Posterior vena cava (tissue), 2 donors: ENCODE measurements around the gene PYGL. TPM values are rescaled to one million over a fixed set of nuclear protein-coding genes. Genes with fewer than 3 reads are reported as not detected.

Source experiments
- DNase-seq: peaks from one replicate; pipeline ENCODE4 v3.0.0-alpha.2; 2020; ENCODE audit warnings: low spot score
- intact Hi-C, 2 donors: fragments of 100-400 bp; cut with DNase I; formaldehyde crosslinking; loops; one replicate each; pipeline versions ENCODE4 v1.14.1 to v1.14.2; 2022 to 2023
- long read RNA-seq, 2 donors: library from polyadenylated mRNA; unstranded; transcript quantifications; one replicate each; pipeline ENCODE4 v2.0.0, GENCODE V29; 2020 to 2021
- total RNA-seq, 2 donors: library from RNA; stranded (reverse); fragmentation: NEBNext Ultra II Directional; extraction: Animal tissue kit (Norgen Biotek cat#: 25700); gene quantifications; one replicate each; pipeline ENCODE4 v1.2.1, GENCODE V29; 2021
- donor health status: DM: yes; HTN: yes; CAD: no.
- donor health status: DM: yes; HTN: yes; CAD: no.

Gene PYGL
- total RNA-seq = 10 to 100 TPM; 45.5 to 52.0 TPM
- long read RNA-seq, donor 1, transcript PYGL-201 (20 exons, 3,048 nt) = major isoform, 6 of 9 reads
- long read RNA-seq, donor 1, partial matches to known transcripts = 3 of 9 reads
- long read RNA-seq, donor 1, other reads (novel, unspliced or antisense) = 0 of 9 reads
- long read RNA-seq, donor 2, transcript PYGL-201 (20 exons, 3,048 nt) = major isoform, 27 of 43 reads
- long read RNA-seq, donor 2, partial matches to known transcripts = 6 of 43 reads
- long read RNA-seq, donor 2, other reads (novel, unspliced or antisense) = 5 of 43 reads

DNA sequence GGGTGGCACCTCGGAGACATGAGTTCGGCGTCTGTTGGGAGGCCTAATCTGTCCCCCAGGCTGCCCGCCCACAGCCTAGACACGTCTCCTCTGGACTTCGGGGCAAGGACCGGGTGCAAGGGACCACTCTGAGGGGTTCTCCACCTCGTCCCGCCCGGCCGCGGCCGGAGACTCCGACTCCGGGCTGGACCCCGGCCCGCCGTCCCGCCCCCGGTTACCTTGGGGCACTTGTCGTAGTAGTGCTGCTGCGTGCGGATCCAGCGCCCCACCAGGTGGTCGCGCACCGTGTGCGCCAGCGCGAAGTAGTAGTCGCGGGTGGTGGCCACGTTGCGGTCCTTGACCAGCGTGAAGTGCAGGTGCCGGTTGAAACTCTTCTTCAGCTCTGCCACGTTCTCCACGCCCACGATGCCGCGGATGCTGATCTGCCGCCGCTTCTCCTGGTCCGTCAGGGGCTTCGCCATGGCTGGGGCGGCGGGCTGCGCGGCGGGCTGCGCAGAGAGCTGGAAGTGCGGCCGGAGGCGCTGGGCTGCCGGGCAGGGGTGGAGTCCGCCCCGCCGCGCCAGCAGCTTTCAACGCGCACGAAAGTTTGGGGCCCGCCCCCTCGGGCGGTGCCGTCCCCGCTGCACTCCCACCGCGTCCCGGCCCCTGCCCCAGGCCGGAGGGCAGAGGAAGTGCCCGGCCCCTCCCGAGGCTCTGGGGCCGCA, at the start of gene PYGL:
Gene PYGL (minus strand): TSS at position 541 of the 704 bp plus-strand sequence. CDS start 80 bp downstream, at position 461.
- DNase-seq = peak; percentile 95
- intact Hi-C loops = loop anchor here in 1 of 2 donors (10.0 kb wide), 1 partner anchor 291 kb away; no protein-coding TSS in a partner anchor

DNA sequence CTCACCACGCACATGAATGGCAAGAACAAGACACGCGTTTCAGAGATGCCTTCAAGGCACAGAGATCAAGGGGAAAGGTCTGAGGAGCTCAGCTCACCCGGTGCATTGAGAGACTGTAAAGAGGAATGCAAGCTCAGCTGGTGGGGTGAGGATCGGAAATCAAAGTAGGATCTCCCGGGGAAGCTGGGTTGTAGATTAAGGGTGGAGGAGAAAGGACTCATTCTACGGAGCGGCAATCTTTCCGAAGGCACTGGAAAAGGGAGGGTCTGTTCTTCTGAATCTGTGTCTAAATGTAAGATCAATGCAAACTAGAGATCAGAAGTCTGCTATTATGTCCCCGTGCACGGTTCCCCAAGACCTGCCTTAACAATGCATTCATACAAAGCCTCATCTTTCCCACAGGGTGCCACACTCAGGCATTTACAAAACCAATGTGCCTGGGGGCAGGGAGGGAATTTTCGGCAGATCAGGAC, 41.6 kb upstream of the PYGL start:
- intact Hi-C loops = no loop called here
- no peak for DNase-seq

DNA sequence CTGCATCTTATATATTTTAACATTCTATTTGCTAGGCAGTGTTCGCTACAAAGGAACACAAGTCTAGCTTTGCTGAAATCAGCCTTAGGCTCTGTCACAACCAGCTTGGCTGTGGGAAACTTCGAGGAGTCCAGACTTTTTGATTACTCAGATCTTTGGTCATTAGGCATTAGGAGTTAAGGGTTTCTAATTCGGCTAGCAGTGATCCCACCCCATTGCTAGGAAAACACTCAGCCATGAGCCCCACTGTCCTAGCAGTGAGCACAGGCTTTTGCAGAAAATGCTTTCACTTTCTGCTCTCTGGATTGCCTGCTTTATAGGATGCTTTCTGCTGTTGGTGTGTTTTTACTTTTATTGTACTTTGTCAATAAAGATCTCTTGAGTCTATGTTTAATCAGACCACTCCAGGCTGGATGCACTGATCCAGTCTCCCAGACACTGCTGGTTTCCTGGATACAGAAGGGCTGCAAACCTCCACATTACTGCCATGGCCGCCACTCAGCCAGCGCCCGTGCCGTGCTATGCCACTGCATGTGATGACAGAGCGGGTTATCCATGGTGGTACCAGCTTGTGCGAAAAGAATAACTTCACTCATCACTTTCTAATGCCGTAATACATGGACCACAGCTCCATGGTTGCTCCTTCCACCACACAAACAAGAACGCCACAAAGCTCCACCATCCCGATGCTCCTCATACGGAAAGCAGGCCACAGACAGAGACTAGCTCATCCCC, 41.0 kb upstream of the PYGL start:
- no peak for DNase-seq
- intact Hi-C loops = no loop called here

DNA sequence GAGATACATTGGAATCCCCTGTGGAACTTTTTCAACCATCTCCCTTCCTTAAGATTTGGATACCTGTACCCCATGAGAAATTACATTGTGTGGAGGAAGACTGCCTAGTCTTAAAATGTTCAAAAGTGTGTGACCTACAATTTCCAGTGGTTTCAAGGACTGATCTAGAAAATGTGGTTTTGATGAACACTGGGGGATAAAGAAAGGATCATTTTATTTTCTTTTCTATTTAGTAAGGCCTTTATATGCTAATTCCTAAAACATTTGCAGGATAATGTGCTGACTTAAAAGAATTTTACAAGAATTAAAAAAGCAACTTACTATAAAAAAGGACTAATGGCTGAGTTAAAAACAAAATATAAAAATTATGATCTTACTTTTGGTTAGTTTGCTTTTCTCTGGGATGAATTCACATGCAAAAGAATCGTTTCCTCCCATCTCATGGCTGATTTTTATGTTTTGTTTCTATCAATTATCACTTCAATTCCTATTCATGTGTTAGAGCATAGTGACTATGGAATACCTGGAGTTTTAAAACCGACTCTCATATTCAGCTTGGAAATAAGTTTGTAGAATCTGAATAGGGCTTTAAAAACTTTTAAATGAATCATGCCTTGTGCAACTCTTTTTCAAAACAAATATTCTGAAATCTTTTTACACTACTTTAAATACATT, 39.9 kb upstream of the PYGL start:
- intact Hi-C loops = no loop called here

DNA sequence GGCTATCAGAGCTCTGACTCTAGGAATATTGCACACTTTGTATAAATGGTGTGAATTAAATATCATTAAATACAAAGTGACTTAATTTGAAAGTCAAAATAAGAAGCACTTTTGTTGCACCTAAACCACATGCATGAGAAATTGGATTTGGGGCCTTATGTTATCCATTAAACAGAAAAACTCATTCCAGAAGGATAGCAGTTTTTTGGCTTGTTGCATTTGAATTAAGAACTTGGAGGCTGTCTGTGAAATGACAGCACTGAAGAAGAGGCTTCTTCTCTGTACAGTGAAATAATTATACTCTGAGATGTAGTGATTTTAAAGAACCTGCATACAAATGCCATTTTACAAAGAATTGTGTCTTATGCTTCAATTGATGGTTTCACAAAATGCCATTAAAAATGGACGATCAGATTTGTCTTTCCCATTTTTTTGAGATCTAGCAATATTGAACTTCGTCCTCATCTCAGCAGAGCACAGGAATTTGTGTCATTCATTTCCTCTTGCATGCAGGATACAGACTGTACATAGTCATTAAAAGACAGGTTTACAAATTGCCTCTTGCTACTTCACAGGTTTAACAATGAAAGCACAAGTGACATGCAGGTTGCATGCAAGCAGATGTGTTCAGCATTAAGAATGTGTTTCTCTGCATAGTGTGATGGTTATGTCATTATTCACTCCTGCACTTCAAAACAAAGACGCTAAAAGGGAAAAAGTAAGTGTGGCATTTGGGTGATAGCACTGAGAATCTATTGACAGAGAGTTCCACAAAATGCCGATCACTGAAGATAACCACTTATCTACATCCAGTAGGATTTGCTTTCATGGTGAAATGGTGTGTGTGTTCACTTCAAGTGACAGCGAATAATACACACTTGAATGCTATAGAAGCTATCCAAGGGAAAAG, 35.9 kb upstream of the PYGL start:
- DNase-seq = no peak
- intact Hi-C loops = no loop called here

More for the DNA sequence above, 39.9 kb upstream of the PYGL start:
- no peak for DNase-seq

DNA sequence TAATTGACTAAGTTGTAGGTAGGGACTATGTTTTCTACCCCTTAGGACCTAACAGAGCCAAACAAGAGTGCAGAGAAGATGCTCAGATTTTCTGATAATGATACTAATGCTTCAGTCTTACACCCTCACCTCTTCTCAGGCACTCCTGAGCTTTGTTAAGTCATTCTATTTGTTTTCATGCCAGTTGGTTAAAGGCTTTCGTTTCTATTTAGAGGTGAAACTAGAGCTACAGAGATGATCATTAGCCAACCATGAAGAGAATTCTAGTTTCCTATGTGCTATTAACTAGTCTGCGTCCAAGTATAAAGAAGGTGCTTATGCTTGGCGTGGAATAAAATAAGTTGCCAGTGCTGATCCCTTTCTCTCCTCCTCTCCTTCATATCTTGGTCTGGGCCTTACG, 34.6 kb upstream of the PYGL start:
- DNase-seq = no peak
- intact Hi-C loops = no loop called here

DNA sequence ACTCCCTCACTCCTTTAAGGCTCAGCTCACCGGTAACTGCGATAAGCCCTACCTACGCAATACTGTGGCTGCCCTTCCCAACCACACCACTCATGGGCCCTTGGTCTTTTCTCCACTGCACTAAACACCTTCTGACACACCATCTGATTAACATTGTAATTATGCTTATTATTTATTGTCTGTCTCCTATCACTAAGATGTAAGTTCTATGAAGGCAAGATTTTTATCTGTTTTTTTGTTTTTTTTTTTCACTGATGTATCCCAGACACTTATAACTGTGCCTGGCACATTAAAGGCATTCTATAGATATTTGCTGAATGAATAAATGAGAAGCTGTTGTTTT, 34.2 kb upstream of the PYGL start:
- DNase-seq = no peak
- intact Hi-C loops = no loop called here

DNA sequence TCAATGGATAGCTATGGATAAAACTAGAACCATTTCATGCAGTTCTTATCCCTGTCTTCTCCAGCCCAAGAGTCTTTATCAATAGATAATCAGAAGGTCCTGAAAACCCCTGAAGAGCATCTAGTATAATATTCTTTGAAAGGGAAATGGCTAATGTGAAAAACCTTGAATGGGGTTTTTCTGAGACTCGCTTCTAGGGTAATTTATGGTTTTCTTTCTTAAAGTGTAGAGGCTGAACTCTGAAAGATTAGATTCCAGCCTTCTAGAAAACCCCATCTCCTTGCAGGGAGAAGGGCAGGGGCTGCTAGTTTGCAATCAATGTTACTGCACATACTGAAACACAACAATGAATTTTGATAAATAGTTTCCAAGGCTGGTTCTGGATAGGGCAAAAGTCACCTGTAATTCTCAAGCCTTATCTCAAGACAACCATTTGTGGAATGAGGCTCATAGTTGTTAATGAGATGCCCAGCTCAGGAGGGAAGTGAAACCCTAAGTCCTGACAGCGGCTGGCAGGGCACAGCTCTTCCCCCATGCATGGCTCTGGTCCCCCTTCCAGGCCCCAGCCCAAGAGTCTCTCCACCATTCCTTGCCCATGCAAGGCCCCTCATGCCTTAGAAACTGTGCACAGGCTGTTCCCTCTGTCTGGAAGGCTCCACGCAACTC, 33.7 kb upstream of the PYGL start:
- intact Hi-C loops = no loop called here

DNA sequence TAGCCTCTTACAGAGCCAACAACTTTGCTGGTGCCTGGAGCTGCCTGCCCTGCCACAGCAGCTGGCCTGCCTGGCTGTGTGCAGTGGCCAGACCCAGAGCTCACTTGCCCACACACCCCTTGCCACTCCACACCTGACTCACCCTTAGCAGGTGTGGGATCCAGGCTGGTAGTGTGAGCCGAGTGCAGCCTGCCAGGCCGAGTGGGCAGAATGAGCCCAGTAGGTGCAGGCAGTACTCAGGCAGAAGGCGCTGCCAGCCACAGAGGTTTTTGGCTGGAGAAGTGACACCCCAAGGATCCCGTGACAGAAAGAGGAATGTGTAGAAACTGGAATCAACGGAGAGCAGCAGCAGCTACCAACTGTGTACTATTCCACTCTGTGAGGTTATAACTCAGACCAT, 29.8 kb upstream of the PYGL start:
- DNase-seq = no peak
- intact Hi-C loops = no loop called here

More for the DNA sequence above, 33.7 kb upstream of the PYGL start:
- DNase-seq = no peak

DNA sequence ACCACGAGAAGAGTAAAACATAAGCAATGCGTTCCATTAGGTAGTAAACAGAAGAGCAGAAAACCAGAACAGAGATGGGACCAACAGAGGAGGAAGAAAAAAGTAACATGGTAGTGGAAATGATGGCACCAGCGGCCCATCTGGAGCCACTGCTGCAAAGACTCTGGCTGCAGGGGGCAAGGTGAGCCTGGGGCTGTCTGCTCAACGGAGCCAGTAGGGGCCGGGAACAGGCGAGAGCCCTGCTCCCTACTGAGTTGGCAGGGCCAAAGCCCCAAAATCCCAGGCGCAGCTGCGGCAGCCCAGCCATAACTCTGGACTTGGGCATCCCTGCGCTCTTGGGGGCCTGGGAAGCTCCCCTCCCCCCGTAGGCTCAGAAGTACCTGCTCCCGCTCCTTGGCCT, 28.5 kb upstream of the PYGL start:
- intact Hi-C loops = no loop called here
- no peak for DNase-seq

DNA sequence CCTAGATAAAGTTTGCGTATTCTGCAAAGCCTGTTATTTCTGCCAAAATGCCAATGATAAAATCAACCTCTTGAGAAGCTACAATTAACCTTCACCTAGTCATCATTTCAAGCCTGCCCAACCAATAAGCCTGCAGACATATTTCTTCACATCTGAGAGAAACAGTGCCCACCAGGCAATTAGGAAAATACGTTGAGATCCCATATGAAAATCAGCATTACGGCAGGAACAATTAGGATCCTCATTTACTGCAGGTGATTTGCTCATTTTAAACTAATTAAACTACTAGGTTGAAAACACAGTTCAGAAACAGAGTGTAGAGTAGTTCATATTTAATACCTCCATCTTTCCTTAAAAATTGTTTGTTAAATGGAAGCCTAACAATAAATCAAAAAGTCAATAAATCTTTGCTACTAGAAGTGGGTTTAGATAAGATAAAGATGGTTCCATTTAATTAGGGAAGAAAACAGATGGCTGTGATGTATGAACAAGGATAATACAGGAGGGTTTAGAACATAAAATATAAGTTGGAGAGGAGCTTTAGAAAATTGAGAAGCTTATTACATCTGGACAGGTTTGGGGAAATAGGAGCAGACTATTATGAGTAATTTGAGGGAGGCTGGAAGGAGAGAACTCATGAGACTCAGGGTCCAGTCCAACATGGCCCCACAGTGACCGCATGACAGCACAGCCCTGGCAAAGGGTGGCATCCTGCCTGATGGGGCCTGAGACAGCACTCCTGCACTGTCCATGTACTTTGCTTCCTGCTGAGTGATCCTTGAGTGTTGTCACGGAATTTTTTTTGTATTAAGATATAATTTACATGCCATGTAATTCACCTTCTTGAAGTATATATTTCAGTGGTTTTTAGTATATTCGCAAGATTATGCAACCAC, 26.9 kb upstream of the PYGL start:
- intact Hi-C loops = no loop called here
- no peak for DNase-seq

DNA sequence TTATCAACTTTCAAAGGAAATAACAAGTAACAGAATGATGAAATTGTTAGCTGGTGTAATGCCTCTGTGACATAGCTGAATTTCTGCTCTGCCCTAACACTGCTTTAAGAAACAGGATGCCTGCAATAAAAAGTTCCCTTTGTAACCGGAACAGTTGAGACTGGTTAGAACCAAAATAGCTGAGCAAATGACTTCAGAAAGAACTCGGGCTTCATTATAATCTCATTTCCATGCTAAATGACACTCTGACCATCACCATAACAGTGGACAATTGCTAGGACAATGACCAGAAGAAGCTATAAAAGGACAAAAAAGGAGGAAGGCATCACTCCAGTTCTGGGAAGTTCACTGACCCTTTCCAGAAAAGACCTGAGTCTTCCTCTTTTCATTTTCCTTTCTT, 23.5 kb upstream of the PYGL start:
- no peak for DNase-seq
- intact Hi-C loops = no loop called here

DNA sequence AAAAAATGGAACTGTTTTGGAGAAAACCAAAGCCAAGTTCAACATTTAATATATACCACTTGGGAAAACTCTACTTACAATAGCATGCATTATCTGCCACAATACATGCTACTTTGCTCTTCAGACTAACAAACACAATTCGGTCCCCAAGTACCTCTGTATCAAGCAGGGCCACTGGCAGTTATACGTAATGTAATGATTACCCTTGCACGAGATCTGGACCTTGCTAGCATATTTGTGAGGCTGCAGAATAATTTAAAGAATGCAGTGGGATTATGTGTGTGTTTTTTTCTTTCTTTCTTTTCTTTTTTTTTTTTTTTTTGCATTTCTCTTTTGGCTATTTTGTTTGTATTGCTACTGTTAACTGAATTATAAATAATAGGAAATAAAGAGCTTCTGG, 22.8 kb upstream of the PYGL start:
- intact Hi-C loops = no loop called here
- DNase-seq = no peak

DNA sequence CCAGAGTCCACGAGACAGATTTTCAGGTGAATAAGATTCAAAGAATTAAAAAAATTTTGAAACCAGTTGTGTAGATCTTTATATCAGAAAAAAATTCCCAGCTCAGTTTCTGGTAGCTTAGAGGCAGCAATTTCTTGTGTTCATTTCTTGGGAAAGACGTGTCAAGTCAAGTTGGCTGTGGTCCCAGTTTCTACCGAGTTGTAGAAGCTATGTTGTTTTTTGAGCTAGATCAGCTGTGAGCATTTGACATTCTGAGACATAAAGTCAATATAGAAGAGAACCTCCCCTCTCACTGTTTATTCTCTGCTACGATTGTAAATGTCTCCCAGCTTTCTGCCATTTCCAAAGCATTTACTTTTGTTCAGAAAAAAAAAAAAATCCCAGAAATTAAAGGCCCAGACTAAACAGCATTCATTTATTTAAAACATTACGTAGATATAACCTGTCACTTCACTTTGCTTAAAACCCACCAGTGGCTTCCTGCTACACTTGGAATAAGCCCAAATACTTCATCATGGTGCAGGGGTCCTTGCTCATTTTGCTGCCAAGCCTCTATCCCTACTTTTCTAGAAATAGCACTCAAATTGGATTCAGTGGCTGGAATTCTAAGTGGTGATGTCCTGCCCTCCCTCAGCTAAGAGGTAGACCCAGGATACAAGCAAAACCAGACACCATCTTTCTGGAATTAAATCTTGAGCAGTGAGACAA, 20.6 kb upstream of the PYGL start:
- no peak for DNase-seq
- intact Hi-C loops = no loop called here

DNA sequence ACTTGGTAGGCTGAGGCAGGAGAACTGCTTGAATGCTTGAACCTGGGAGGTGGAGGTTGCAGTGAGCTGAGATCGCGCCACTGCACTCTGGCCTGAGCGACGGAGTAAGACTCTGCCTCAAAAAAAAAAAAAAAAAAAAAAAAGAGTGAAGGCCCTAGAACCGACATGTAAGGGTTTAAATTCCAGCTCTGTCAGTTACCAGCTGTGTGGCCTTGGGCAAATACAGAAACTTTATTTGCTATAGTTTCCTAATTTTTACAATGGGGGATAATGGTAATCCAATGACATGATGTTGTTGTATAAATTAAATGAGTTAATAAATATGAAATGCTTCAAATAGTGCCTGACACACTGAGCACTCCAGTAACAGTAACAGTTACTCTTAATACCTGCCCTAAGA, 19.6 kb upstream of the PYGL start:
- DNase-seq = no peak
- intact Hi-C loops = no loop called here

DNA sequence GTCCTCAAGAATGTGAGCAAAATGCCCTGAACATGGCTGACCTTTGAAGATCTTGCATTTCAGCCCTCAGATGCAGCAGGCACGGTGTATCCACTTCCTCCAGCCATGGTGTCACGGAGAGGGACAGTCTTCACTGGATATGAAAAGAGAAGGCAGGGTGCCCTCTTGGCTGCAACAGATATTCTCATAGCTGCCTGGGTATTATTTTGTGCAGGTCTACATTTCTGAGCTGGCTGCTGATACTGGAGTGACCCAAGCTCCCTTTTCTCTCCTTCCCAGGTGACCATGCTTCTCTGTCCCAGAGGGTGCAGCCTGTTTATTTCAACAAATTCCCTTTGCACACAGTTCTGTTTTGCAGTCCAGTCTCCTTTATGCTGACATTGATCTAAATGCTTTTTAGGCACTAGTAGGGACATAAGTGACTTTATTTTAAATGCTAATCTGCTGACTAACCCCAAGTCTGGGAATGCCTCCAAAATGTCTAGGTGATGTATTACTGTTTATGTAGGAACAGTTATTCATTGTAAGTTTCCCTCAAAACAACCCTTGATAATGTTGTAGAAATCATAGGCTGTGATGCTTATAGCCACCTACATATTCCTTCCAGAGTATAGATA, 17.4 kb upstream of the PYGL start:
- intact Hi-C loops = no loop called here

More for the DNA sequence above, 17.4 kb upstream of the PYGL start:
- DNase-seq = no peak
